Activated naive CD4-positive, alpha-beta T cell treated with anti-CD3 and anti-CD28 coated beads, Interleukin-2, amount 50 U/mL, for 16 hours (primary cell): ENCODE measurements around the gene CDH24.
A peak's percentile ranks its signal among the peaks of the same experiment; 100 is the strongest.

Experiments
- DNase-seq: peaks from one replicate; pipeline ENCODE4 v3.0.0-alpha.2; 2020

Gene CDH24

DNA sequence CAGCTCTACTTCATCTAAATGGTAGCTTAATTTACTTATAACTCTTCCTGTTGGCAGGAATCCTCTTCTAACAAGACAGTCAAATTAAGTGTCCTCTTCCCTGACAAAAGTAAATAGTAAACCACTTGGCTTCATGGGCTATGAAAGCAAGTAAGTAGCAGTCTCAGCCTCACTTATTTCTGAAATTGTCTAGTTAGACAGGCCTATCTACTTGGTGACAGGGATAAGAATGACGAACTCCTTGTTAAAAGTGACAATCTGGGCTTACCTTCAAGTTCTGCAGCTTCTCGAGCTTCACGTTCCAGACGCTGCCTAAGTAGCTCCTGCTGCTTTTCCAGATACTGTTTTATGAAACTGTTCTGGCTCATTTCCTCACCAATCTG lies 32.9 kb upstream of the CDH24 start:
- no peak for DNase-seq

DNA sequence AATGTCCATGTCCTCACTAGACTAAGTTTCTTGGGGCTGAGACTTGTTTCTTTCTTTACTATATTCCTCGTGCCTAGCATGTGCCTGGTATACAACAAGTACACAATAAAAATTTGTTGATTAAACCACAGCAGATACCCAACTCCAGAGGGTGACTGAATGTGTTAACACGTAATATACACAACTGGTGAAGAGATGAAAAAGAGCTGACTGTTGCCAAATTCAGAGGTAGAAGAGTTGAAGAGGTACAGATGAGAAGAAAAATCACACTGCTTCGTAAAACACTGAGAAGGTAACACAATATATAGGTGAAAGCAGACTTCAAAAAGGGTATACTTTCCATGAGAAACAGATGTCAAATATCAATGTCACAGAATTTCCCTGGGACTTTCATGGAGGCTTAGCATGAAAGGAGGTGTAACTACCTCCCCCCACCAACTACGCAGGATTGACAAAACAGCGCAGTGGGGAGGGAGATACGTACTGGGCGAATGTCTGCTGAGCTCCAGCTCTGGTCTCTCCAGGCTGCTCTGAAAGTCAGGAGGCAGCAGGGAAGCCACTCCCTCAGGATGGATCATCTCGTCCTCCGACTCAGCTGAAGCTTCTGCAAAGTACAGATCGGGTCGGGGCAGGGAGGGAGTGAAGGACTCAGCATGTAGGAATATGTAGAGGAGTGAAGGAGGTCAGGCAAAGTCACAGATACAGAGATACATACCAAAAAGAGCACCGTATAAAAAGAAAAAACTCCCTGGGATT lies 32.4 kb upstream of the CDH24 start:
- DNase-seq: no peak

- DNase-seq: no peak
Observed at GRCh38 chr14:23086565-23086964, 29.2 kb upstream of the CDH24 start.

DNA sequence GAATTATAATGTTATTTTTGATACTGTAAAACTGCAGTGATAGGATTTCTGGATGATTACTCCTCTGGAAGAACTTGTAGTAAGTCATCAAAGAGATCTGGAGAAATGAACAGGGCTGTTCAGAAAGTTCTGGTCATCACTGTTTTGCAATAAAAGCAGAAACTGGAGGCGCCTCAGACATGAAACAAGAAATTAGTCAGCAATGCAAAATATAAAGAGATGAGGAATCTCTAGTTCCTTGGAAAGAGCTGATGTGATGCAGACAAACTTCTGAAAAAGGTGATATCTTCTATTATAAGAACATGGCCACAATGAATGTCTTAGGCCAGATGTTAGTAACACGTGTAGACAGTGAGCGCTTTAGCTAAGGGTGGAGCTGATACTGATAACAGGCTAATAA lies 28.1 kb upstream of the CDH24 start:
- DNase-seq: no peak

DNA sequence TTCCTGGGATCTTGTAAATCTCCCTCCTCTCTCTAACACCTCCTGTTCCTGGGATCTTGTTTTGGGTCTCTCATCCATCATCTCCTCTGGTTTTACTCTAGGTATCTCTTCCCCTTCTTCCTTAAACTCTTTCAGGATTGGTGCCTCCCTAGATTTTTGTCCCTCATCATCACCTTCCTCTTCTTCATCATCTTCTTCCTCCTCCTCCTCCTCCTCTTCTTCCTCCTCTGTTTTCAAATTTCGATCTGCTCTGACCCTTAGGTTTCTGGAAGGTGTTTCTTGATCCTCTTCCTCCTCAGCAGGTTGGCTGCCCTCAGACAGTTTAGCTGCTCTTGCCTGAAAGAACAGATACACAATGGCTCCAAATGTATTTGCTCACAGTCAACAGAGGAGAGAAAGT lies 23.2 kb upstream of the CDH24 start:
- DNase-seq: no peak

DNA sequence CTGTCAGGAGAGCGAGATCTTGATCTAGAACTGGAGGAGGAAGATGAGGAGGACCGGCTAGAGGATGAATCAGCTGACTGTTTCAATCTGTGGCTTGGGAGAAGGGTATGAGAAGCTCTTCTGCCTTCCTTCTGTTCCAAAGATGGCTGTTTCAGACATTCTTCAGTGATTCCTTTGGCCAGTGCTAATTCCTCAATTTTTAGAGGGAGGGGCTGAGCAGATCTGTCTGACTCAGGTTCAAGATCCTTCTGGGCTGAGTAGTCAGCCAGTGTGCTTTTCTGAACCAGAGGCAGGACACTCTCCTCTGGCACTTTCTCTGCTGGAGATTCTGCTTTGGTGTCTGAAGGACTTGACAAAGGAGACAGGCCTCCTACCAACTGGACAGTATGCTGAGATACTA lies 22.4 kb upstream of the CDH24 start:
- DNase-seq: no peak

DNA sequence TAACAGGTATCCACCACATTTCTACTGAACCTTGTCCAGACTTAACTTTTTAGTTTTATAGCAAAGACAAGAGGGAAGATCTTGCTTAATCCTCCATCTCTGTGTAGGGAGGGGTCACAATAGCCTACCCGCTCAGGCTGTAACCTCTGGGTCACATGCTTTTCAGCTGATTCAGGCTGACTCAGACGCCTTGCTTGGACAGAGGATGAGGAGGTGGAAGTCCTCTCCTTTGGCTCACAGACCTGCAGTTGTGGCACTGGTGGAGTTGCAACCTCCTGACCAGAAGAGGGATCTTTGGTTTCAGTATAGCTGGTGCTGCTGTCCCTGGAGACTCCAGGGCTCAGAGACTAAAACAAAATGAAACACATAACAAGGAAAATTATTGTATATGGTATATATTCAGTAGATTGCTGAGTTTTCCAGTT lies 21.4 kb upstream of the CDH24 start:
- no peak for DNase-seq

- no peak for DNase-seq
Observed at GRCh38 chr14:23077962-23078361, 20.6 kb upstream of the CDH24 start.

GRCh38 chr14:23076785-23077408 lies 19.6 kb upstream of the CDH24 start:
- no peak for DNase-seq

- DNase-seq: no peak
Observed at GRCh38 chr14:23074906-23075305, 17.6 kb upstream of the CDH24 start.

GRCh38 chr14:23071921-23072539 lies 14.7 kb upstream of the CDH24 start:
- DNase-seq: no peak

GRCh38 chr14:23071244-23071920 lies 14.1 kb upstream of the CDH24 start:
- peak; percentile 81 for DNase-seq

GRCh38 chr14:23070262-23071129 lies 13.2 kb upstream of the CDH24 start:
- DNase-seq: no peak

GRCh38 chr14:23069413-23069806 lies 12.1 kb upstream of the CDH24 start:
- DNase-seq: no peak

DNA sequence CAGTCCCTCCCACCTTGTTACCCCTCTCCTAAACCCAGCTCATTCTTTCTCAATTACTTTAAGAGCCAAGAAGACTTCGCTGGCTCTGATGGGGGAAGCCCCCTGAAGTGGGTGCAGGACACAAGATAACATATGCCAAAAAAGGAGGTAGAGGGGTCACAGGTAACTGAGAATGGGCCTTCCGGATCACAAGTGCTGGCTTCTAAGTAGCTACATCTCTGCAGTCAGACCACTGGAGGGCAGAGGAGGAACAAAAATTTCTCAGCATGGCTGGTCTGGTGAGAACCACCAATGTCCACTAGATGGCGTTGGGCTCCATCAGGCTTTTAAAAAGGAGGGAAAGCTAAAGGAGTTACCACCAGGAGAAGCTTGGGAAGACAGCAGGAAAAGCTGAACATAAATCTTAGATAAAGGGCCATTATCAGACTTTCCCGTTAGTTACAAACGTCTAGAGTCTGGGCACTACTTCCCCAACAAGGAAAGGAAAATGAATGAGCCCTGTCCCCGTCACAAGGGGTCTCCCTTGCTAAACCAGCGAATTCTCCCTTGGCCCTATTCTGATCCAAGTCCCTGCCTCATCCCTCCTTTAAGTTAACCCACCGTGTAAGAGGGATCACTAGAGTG lies 11.6 kb upstream of the CDH24 start:
- peak; percentile 67 for DNase-seq

DNA sequence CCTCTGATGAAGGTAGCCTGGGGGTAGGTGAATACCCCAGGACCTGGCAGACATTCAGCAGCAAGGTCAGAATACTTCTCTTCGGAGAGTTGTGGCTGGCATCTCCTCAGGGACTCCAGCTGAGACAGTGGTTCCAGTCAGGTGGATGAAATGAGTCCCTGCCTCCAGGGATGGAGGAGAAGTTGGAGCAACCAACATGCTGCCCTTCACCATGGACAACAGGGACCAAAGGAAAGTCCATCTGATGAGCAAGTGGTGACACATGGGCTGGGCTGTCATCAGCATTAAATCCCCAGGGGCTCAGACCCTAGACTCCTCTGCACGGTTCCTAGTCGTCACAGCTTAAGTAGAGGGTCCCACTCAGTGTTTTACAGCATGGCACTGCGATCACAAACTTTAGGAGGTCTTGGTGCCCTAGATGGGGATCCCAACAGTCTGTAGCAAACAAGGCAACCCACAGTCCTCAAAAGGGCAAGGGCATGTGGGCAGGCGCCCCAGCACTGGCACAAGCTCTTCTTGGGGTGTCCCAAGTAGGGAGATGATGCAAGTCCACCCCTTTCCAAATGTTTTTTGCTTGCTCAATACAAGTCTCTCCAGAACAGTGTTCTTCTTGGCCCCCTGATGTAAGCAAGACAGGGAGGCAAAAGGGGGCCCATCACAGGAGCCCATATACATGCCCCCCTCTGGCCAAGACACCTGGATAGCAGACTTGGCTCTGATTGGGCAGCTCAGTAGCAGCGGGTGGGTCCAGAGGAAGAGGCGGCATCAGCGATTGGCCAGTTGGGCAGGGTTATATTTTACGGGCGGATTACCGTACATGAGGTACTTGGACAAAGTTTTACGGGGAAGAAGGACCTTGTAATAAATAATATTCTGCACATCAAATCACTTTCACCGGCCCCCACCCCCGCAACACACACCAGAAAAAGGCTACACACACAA lies 10.8 kb upstream of the CDH24 start:
- DNase-seq: no peak

GRCh38 chr14:23066855-23067744 lies 9.8 kb upstream of the CDH24 start:
- DNase-seq: no peak

DNA sequence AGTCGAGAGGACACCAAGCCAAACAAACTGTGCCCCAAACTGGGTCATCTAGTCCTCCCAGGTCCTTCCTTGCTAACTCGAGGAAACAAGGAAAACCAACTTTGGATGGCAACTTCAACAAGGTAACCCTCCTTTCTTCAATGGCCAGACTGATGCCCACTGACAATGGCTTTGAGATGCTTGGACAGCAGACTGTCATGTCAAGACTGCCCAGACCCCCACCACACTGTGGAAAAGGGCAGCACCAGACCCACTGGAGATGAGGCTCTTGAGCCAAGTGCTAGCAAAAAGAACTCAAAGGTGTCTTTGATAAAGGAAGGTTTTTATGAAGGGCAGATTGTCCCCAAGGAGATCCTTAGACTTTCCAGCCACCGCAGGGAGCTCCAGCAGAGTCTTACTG lies 9.0 kb upstream of the CDH24 start:
- no peak for DNase-seq

GRCh38 chr14:23063601-23064000 lies 6.3 kb upstream of the CDH24 start:
- no peak for DNase-seq

- DNase-seq: no peak
Observed at GRCh38 chr14:23062002-23062401, 4.7 kb upstream of the CDH24 start.
